ENCODE results near the gene FOXF1.

- TF ChIP-seq YY1 (IDR thresholded peaks at IDR 0.05; ENCODE audit: insufficient read depth, insufficient read length) (no peak), ZNF274 (IDR thresholded peaks at IDR 0.05; ENCODE audit: low read depth, low read length) (no peak)
Observed at GRCh38 chr16:86476956-86477534, 33.3 kb upstream of the FOXF1 start.

Data from NT2/D1 (cell line).